Measurements from ENCODE around the gene EPHA8.

The EPHA8 gene

GRCh38 chr1:22522221-22522743, 41.0 kb upstream of the EPHA8 start:
- no peak overlapping the region for H3K4me3 ChIP-seq (ENCODE audit: low read length)
- no peak for TF ChIP-seq CTCF (conservative IDR thresholded peaks at IDR 0.05; ENCODE audit: low read length)
- no peak for DNase-seq (ENCODE audit: low read depth)

GRCh38 chr1:22524481-22524880, 38.8 kb upstream of the EPHA8 start:
- no peak for DNase-seq (ENCODE audit: low read depth)
- no peak for TF ChIP-seq CTCF (conservative IDR thresholded peaks at IDR 0.05; ENCODE audit: low read length)
- H3K4me3 ChIP-seq (ENCODE audit: low read length): no peak overlapping the region

GRCh38 chr1:22525211-22525610, 38.1 kb upstream of the EPHA8 start:
- H3K4me3 ChIP-seq (ENCODE audit: low read length): no peak overlapping the region
- TF ChIP-seq CTCF (conservative IDR thresholded peaks at IDR 0.05; ENCODE audit: low read length): no peak
- DNase-seq (ENCODE audit: low read depth): no peak

- H3K4me3 ChIP-seq (ENCODE audit: low read length): no peak overlapping the region
- DNase-seq (ENCODE audit: low read depth): no peak
- no peak for TF ChIP-seq CTCF (conservative IDR thresholded peaks at IDR 0.05; ENCODE audit: low read length)
These were observed 37.6 kb upstream of the EPHA8 start for GRCh38 chr1:22525646-22526045.

GRCh38 chr1:22526098-22526497, 37.2 kb upstream of the EPHA8 start:
- no peak for TF ChIP-seq CTCF (conservative IDR thresholded peaks at IDR 0.05; ENCODE audit: low read length)
- DNase-seq (ENCODE audit: low read depth): no peak
- no peak overlapping the region for H3K4me3 ChIP-seq (ENCODE audit: low read length)

- no peak overlapping the region for H3K4me3 ChIP-seq (ENCODE audit: low read length)
- TF ChIP-seq CTCF (conservative IDR thresholded peaks at IDR 0.05; ENCODE audit: low read length): no peak
- DNase-seq (ENCODE audit: low read depth): no peak
These were observed 36.6 kb upstream of the EPHA8 start for GRCh38 chr1:22526677-22527076.

GRCh38 chr1:22527122-22527521, 36.2 kb upstream of the EPHA8 start:
- DNase-seq (ENCODE audit: low read depth): no peak
- no peak for TF ChIP-seq CTCF (conservative IDR thresholded peaks at IDR 0.05; ENCODE audit: low read length)
- H3K4me3 ChIP-seq (ENCODE audit: low read length): no peak overlapping the region
